Esophagus squamous epithelium (tissue), 4 donors: ENCODE results near the gene SYCP2.

ENCODE experiments used
- POLR2A ChIP-seq, 4 donors: fragments of 450-650 bp; IDR thresholded peaks; one replicate each; pipeline ENCODE4 v1.6.1; 2017; ENCODE audit warnings: antibody characterized with exemption in 4 of 4, mild to moderate bottlenecking in 4 of 4, moderate library complexity in 3 of 4
- TF ChIP-seq, protein P1 (sequence below), 6 experiments: fragments of 450-650 bp in 4 of 6; fragments of 200-600 bp in 2 of 6; sonication (generic) in 2 of 6; IDR thresholded peaks; one replicate each; pipeline ENCODE4 v1.5.1; 2016 to 2019; ENCODE audit warnings: antibody characterized with exemption in 6 of 6, mild to moderate bottlenecking in 4 of 6, moderate library complexity in 4 of 6

DNA sequence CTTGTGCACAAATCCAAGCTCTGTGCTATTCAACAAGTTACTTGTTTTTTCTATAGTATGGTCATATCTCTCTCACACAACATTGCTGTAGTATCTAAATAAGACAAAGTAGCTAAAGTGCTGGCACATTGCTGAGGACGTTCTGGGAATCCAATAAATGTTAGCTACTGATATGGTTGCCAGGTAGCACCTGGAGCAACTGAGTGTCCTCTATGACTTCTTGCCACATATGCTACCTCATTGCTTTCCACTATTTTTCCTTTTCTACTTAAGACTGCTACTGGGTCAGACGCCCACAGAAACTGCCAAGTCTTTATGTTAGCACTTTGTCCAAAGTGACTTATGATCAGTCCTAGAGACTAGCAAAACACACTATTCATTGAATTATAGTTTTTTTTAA, 85.3 kb downstream of the SYCP2 start:
- TF ChIP-seq, protein P1, sequence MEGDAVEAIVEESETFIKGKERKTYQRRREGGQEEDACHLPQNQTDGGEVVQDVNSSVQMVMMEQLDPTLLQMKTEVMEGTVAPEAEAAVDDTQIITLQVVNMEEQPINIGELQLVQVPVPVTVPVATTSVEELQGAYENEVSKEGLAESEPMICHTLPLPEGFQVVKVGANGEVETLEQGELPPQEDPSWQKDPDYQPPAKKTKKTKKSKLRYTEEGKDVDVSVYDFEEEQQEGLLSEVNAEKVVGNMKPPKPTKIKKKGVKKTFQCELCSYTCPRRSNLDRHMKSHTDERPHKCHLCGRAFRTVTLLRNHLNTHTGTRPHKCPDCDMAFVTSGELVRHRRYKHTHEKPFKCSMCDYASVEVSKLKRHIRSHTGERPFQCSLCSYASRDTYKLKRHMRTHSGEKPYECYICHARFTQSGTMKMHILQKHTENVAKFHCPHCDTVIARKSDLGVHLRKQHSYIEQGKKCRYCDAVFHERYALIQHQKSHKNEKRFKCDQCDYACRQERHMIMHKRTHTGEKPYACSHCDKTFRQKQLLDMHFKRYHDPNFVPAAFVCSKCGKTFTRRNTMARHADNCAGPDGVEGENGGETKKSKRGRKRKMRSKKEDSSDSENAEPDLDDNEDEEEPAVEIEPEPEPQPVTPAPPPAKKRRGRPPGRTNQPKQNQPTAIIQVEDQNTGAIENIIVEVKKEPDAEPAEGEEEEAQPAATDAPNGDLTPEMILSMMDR (IDR thresholded peaks at IDR 0.05): no peak
- TF ChIP-seq POLR2A (IDR thresholded peaks at IDR 0.05): no peak
